Measurements from ENCODE around the gene CTXND1.

The CTXND1 gene

DNA sequence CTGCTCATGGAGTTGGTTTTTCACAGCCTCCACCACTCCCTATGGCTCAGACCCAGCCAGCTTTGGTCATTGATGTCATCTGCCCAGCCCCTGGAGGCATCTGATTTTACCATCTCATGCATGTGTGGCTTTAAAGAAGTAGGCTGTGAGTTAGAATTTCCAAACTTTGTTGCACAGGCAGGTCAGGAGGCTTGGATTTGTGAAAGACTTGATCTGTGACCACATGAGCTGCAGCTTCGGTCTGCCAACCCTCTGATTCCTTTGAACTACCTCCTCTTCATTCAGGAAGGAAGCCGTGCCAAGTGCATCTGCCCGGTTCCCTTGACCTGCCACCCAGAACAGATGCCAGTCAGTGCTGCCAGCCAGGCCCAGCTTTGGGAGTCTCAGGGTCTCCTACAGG lies 9.2 kb downstream of the CTXND1 start:
- peaks cover 78% of the 10 kb centered on the region for H3K27me3 ChIP-seq
- TF ChIP-seq, protein P1, sequence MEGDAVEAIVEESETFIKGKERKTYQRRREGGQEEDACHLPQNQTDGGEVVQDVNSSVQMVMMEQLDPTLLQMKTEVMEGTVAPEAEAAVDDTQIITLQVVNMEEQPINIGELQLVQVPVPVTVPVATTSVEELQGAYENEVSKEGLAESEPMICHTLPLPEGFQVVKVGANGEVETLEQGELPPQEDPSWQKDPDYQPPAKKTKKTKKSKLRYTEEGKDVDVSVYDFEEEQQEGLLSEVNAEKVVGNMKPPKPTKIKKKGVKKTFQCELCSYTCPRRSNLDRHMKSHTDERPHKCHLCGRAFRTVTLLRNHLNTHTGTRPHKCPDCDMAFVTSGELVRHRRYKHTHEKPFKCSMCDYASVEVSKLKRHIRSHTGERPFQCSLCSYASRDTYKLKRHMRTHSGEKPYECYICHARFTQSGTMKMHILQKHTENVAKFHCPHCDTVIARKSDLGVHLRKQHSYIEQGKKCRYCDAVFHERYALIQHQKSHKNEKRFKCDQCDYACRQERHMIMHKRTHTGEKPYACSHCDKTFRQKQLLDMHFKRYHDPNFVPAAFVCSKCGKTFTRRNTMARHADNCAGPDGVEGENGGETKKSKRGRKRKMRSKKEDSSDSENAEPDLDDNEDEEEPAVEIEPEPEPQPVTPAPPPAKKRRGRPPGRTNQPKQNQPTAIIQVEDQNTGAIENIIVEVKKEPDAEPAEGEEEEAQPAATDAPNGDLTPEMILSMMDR (IDR thresholded peaks at IDR 0.05): no peak
- H3K27ac ChIP-seq: no peak overlapping the region
- H3K9me3 ChIP-seq: no peaks in the 10 kb centered on the region
- no peaks in the 10 kb centered on the region for H3K36me3 ChIP-seq
- H3K4me3 ChIP-seq (ENCODE audit: low read depth in 1 of 2, low read length in 1 of 2): no peak overlapping the region
- no peaks in the 10 kb centered on the region for H3K4me1 ChIP-seq (ENCODE audit: control insufficient read depth in 1 of 2, insufficient read depth in 1 of 2, low read depth in 1 of 2, low read length in 1 of 2)

DNA sequence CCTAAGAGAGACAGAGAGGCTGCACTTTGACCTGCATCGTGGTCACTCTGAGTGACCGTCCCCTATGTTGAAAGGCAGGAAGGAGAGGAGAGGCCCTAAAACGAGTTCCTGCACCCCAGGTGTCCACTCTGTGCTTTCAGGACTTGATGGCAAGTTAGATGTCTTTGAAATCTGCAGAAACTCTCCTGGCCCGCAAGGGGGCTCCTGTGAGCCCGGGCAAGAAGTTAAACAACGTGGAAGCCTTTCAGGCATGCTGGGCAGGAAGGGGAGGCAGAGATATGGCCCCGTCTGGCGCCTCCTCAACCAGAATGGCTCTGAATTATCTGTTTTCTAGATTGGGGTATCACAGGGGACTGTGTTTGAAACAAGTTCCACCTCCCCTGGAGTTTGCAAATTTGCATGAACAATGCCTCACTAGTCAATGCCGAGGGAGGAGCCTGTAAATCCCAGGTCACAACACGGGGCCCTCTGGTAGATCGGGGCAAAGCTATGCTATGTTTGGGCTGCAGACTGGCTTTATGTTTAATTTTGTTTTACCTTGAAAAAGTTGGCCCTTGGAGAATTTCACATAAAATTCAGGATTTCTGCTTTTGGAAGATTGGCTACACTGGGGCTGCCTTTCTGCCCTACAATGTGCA lies 9.8 kb downstream of the CTXND1 start:
- Histone ChIP-seq H3K36me3 (no peaks in the 10 kb centered on the region), H3K27me3 (peaks cover 72% of the 10 kb centered on the region), H3K9me3 (no peaks in the 10 kb centered on the region), H3K27ac (no peak overlapping the region), H3K4me1 (ENCODE audit: control insufficient read depth in 1 of 2, insufficient read depth in 1 of 2, low read depth in 1 of 2, low read length in 1 of 2) (no peaks in the 10 kb centered on the region), H3K4me3 (ENCODE audit: low read depth in 1 of 2, low read length in 1 of 2) (no peak overlapping the region)
- TF ChIP-seq, protein P1 (IDR thresholded peaks at IDR 0.05): no peak

DNA sequence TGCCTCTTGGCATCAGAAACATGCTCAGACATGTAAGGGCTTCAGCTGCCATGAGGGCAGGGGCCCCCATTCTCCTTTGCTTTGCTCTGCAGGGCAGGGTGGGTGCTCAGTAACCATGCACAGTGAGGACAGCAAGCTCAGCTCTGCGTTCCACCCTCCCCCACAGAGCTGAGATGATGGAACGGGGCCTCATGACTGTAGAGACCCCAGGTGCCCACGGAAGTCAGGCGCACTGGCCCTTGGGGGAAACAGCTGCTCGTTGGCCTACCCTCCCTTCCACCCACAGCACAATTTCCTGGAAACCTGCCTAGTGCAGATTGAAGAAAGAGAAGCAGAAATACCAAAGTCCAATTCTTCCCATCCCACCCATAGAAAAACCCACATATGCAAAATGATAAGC lies 10.5 kb downstream of the CTXND1 start:
- H3K4me1 ChIP-seq (ENCODE audit: control insufficient read depth in 1 of 2, insufficient read depth in 1 of 2, low read depth in 1 of 2, low read length in 1 of 2): no peaks in the 10 kb centered on the region
- no peak overlapping the region for H3K27ac ChIP-seq
- TF ChIP-seq, protein P1 (IDR thresholded peaks at IDR 0.05): no peak
- H3K27me3 ChIP-seq: peaks cover 65% of the 10 kb centered on the region
- H3K9me3 ChIP-seq: no peaks in the 10 kb centered on the region
- no peaks in the 10 kb centered on the region for H3K36me3 ChIP-seq
- H3K4me3 ChIP-seq (ENCODE audit: low read depth in 1 of 2, low read length in 1 of 2): no peak overlapping the region

DNA sequence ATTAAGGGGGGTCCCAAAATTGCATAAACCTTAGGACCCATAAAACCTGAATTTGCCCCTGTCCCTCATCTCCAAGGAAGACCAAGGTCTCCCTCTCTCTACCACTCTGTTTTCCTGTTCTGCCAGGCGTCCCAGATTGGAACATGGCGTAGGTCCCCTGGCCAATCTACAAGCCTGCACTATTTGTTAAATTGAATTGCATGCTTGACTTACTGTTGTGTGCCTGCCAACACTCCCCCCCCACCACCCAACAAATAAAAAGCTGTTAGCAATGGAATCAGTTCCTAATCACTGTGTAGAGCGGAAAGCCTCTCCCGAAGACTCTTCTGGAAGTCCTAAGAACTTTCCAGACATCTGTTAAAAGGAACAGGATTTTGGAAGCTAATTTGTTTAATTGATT lies 11.7 kb downstream of the CTXND1 start:
- TF ChIP-seq, protein P1 (IDR thresholded peaks at IDR 0.05): no peak
- Histone ChIP-seq H3K36me3 (no peaks in the 10 kb centered on the region), H3K9me3 (no peaks in the 10 kb centered on the region), H3K27ac (no peak overlapping the region), H3K4me3 (ENCODE audit: low read depth in 1 of 2, low read length in 1 of 2) (no peak overlapping the region), H3K27me3 (peaks cover 53% of the 10 kb centered on the region), H3K4me1 (ENCODE audit: control insufficient read depth in 1 of 2, insufficient read depth in 1 of 2, low read depth in 1 of 2, low read length in 1 of 2) (no peaks in the 10 kb centered on the region)

DNA sequence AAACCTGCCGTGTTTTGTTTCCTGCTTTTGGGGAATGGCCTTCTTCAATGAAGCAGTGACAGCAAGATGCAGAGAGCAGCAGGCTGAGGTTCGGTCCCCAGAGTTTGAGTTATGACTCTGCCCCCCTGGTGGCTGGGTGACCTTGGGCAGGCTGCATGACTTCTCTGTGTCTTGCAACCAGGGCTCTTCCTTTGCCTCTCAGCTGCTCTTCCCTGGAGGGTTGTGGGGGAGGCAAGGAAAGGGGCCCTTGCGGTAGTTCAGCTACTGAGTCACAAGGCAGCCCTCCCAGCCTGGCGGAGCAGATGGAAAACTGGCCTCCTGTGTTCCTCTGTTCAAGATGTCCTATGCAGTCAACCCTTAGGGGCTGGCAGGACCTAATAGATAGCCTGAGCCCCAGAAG lies 17.1 kb downstream of the CTXND1 start:
- no peak overlapping the region for H3K27ac ChIP-seq
- TF ChIP-seq, protein P1 (IDR thresholded peaks at IDR 0.05): no peak

More for the DNA sequence above, 17.1 kb downstream of the CTXND1 start:
- H3K36me3 ChIP-seq: no peaks in the 10 kb centered on the region
- no peaks in the 10 kb centered on the region for H3K4me1 ChIP-seq (ENCODE audit: control insufficient read depth in 1 of 2, insufficient read depth in 1 of 2, low read depth in 1 of 2, low read length in 1 of 2)
- no peak overlapping the region for H3K4me3 ChIP-seq (ENCODE audit: low read depth in 1 of 2, low read length in 1 of 2)
- H3K9me3 ChIP-seq: no peaks in the 10 kb centered on the region
- peaks cover 38% of the 10 kb centered on the region for H3K27me3 ChIP-seq
